H1 (cell line): ENCODE measurements around the gene ACTR1A. TPM values are rescaled to one million over a fixed set of nuclear protein-coding genes. Genes with fewer than 3 reads are reported as not detected.

ENCODE experiments used
- CTCF ChIA-PET: fragments of 300-600 bp; sonication (Branson Sonifier 250); formaldehyde crosslinking; loops from one replicate; lab custom pipeline; 2021; ENCODE audit not compliant: partially characterized antibody; lab: Charles Lee
- POLR2A ChIA-PET: fragments of 300-600 bp; sonication (Branson Sonifier 250); formaldehyde crosslinking; loops from one replicate; lab custom pipeline; 2021; ENCODE audit warnings: inconsistent platforms; ENCODE audit not compliant: partially characterized antibody; lab: Charles Lee
- DNase-seq, 2 experiments: peaks; one replicate each; pipeline versions ENCODE4 v3.0.0 to v3.0.0-alpha.2; 2010 to 2022; ENCODE audit warnings: low spot score in 2 of 2, low read depth in 1 of 2, mixed read lengths in 1 of 2
- FAIRE-seq: peaks from 2 replicates; lab custom pipeline; 2011; peaks lifted over from hg19 to GRCh38; lab: Jason Lieb, UNC
- H2AFZ ChIP-seq: 2 replicates; pipeline ENCODE4 v1.8.1; 2012; ENCODE audit warnings: low read length, inconsistent platforms
- H2AK5ac ChIP-seq: 2 replicates; pipeline ENCODE4 v1.6.1; 2013; ENCODE audit warnings: low read depth, low read length
- H2BK120ac ChIP-seq: replicated peaks from 2 replicates; pipeline ENCODE3; 2013; ENCODE audit warnings: low read depth, low read length, inconsistent platforms
- H2BK12ac ChIP-seq: 2 replicates; pipeline ENCODE4 v1.6.1; 2013; ENCODE audit warnings: low read depth, low read length
- H2BK15ac ChIP-seq: 2 replicates; pipeline ENCODE4 v1.6.1; 2013; ENCODE audit warnings: low read length
- H2BK20ac ChIP-seq: 2 replicates; pipeline ENCODE4 v1.6.1; 2013; ENCODE audit warnings: low read length
- H2BK5ac ChIP-seq: 2 replicates; pipeline ENCODE4 v1.6.1; 2013; ENCODE audit warnings: low read depth, low read length
- H3K14ac ChIP-seq: 2 replicates; pipeline ENCODE4 v1.6.1; 2013; ENCODE audit warnings: inconsistent platforms; ENCODE audit not compliant: insufficient read length
- H3K18ac ChIP-seq: 2 replicates; pipeline ENCODE4 v1.6.1; 2013; ENCODE audit warnings: low read length; ENCODE audit errors: extremely low read depth
- H3K23ac ChIP-seq: 2 replicates; pipeline ENCODE4 v1.6.1; 2013; ENCODE audit warnings: inconsistent platforms; ENCODE audit not compliant: insufficient read length
- H3K23me2 ChIP-seq: 2 replicates; pipeline ENCODE4 v1.6.1; 2013; ENCODE audit warnings: low read depth, low read length
- H3K27ac ChIP-seq: 2 replicates; pipeline ENCODE4 v1.6.1; 2011; ENCODE audit warnings: low read depth, low read length, inconsistent platforms
- H3K27me3 ChIP-seq, 4 experiments: replicated peaks in 1 of 4; 1 replicate in 1 of 4; 2 replicates in 3 of 4; pipeline versions ENCODE4 v1.6.1 to v1.8.1; 2011 to 2013; ENCODE audit warnings: low read length in 3 of 4, mild to moderate bottlenecking in 3 of 4, inconsistent platforms in 2 of 4, mixed read lengths in 2 of 4, moderate library complexity in 1 of 4; ENCODE audit not compliant: control insufficient read depth in 3 of 4, insufficient read depth in 3 of 4; ENCODE audit errors: extremely low read depth in 1 of 4
- H3K36me3 ChIP-seq, 4 experiments: 2 replicates each; pipeline versions ENCODE4 v1.6.1 to v1.8.1; 2011 to 2013; ENCODE audit warnings: mild to moderate bottlenecking in 4 of 4, low read length in 3 of 4, moderate library complexity in 2 of 4, control low read depth in 1 of 4, inconsistent platforms in 1 of 4; ENCODE audit not compliant: insufficient read depth in 4 of 4, control insufficient read depth in 2 of 4
- H3K4ac ChIP-seq: replicated peaks from 2 replicates; pipeline ENCODE3; 2013; ENCODE audit warnings: low read length, low read depth, mixed read lengths, inconsistent platforms; ENCODE audit not compliant: insufficient read length
- H3K4me1 ChIP-seq, 4 experiments: replicated peaks in 1 of 4; 1 replicate in 1 of 4; 2 replicates in 3 of 4; pipeline versions ENCODE4 v1.6.1 to v1.8.1; 2011 to 2013; ENCODE audit warnings: low read length in 3 of 4, inconsistent platforms in 2 of 4, mixed read lengths in 1 of 4; ENCODE audit not compliant: insufficient read depth in 4 of 4, control insufficient read depth in 3 of 4
- H3K4me2 ChIP-seq, 2 experiments: 2 replicates each; pipeline versions ENCODE4 v1.6.1 to v1.8.1; 2011 to 2013; ENCODE audit warnings: low read depth in 2 of 2, low read length in 2 of 2, control low read depth in 1 of 2, inconsistent platforms in 1 of 2, mild to moderate bottlenecking in 1 of 2; ENCODE audit not compliant: insufficient read depth in 1 of 2
- H3K4me3 ChIP-seq, 4 experiments: fragments of 200-600, 300-600 bp in 1 of 4; sonication (generic), shearing (Covaris generic), sonication (Bioruptor Twin) in 1 of 4; 2 replicates each; pipeline versions ENCODE4 v1.5.1 to v1.8.1; 2011 to 2016; ENCODE audit warnings: low read length in 4 of 4, low read depth in 3 of 4, control low read depth in 2 of 4, inconsistent platforms in 2 of 4, mild to moderate bottlenecking in 2 of 4, mixed read lengths in 1 of 4, moderate library complexity in 1 of 4; ENCODE audit not compliant: insufficient read depth in 2 of 4; ENCODE audit errors: extremely low read depth in 1 of 4
- H3K56ac ChIP-seq: replicated peaks from 2 replicates; pipeline ENCODE3; 2013; ENCODE audit warnings: low read depth, mild to moderate bottlenecking, mixed read lengths, low read length, inconsistent platforms; ENCODE audit not compliant: insufficient read length
- H3K79me1 ChIP-seq: 2 replicates; pipeline ENCODE4 v1.6.1; 2013; ENCODE audit warnings: low read depth, low read length, control low read depth
- H3K79me2 ChIP-seq, 2 experiments: 2 replicates each; pipeline versions ENCODE4 v1.6.1 to v1.8.1; 2012 to 2013; ENCODE audit warnings: low read length in 2 of 2, mild to moderate bottlenecking in 2 of 2, inconsistent platforms in 1 of 2; ENCODE audit not compliant: insufficient read depth in 2 of 2, control insufficient read depth in 1 of 2
- H3K9ac ChIP-seq, 4 experiments: replicated peaks in 1 of 4; 1 replicate in 1 of 4; 2 replicates in 3 of 4; pipeline versions ENCODE4 v1.6.1 to v1.8.1; 2011 to 2013; ENCODE audit warnings: low read depth in 3 of 4, low read length in 3 of 4, control low read depth in 2 of 4, mild to moderate bottlenecking in 2 of 4, moderate library complexity in 2 of 4, inconsistent platforms in 1 of 4; ENCODE audit errors: extremely low read depth in 1 of 4
- H3K9me3 ChIP-seq, 2 experiments: 2 replicates each; pipeline versions ENCODE4 v1.6.1 to v1.8.1; 2012 to 2013; ENCODE audit warnings: mild to moderate bottlenecking in 2 of 2, moderate library complexity in 2 of 2, control low read depth in 1 of 2, inconsistent platforms in 1 of 2, low read depth in 1 of 2, low read length in 1 of 2, mixed read lengths in 1 of 2; ENCODE audit not compliant: insufficient read depth in 2 of 2
- H4K20me1 ChIP-seq, 2 experiments: replicated peaks in 1 of 2; 2 replicates each; pipeline versions ENCODE3 to v1.8.1; 2011 to 2013; ENCODE audit warnings: inconsistent platforms in 2 of 2, low read length in 2 of 2, mild to moderate bottlenecking in 1 of 2; ENCODE audit not compliant: insufficient read depth in 2 of 2, control insufficient read depth in 1 of 2
- H4K5ac ChIP-seq: 2 replicates; pipeline ENCODE4 v1.6.1; 2013; ENCODE audit warnings: low read length, low read depth, mixed read lengths, inconsistent platforms; ENCODE audit not compliant: insufficient read length
- H4K8ac ChIP-seq: 2 replicates; pipeline ENCODE4 v1.8.0; 2013; ENCODE audit warnings: mild to moderate bottlenecking, moderate library complexity, low read length, inconsistent platforms; ENCODE audit not compliant: insufficient read depth; ENCODE audit errors: extremely low read depth
- H4K91ac ChIP-seq: replicated peaks from 2 replicates; pipeline ENCODE3; 2013; ENCODE audit warnings: low read length, mixed read lengths, inconsistent platforms; ENCODE audit not compliant: insufficient read length
- ASH2L ChIP-seq: fragments of 200-600, 300-600 bp; sonication (generic); IDR thresholded peaks from one replicate; pipeline ENCODE4 v1.7.1; 2017; ENCODE audit warnings: low read length
- ATF2 ChIP-seq: IDR thresholded peaks from 2 replicates; pipeline ENCODE4 v1.6.1; 2012; ENCODE audit warnings: low read length, inconsistent platforms
- BACH1 ChIP-seq: IDR thresholded peaks from 2 replicates; pipeline ENCODE4 v1.6.1; 2012; ENCODE audit warnings: low read length, improper control_type of control experiment
- EP300 ChIP-seq, 2 experiments: IDR thresholded peaks; 1 replicate in 1 of 2; 2 replicates in 1 of 2; pipeline ENCODE4 v1.6.1; 2011 to 2012; ENCODE audit warnings: low read depth in 2 of 2, low read length in 2 of 2, mild to moderate bottlenecking in 2 of 2, borderline replicate concordance in 1 of 2, inconsistent platforms in 1 of 2, moderate library complexity in 1 of 2
- PHF8 ChIP-seq: fragments of 200-600 bp; sonication (generic); conservative IDR thresholded peaks from 2 replicates; pipeline ENCODE4 v1.7.1; 2012; ENCODE audit warnings: low read depth, mild to moderate bottlenecking, inconsistent platforms, low read length, moderate library complexity
- POLR2AphosphoS5 ChIP-seq: IDR thresholded peaks from 2 replicates; pipeline ENCODE4 v1.6.1; 2011; ENCODE audit warnings: low read depth, low read length
- RFX5 ChIP-seq: IDR thresholded peaks from 2 replicates; pipeline ENCODE4 v1.6.1; 2011; ENCODE audit warnings: low read depth, low read length, improper control_type of control experiment, borderline replicate concordance
- SIN3A ChIP-seq, 2 experiments: IDR thresholded peaks in 1 of 2; conservative IDR thresholded peaks in 1 of 2; 2 replicates each; pipeline ENCODE4 v1.6.1; 2011 to 2012; ENCODE audit warnings: low read length in 2 of 2, improper control_type of control experiment in 1 of 2, low read depth in 1 of 2, mild to moderate bottlenecking in 1 of 2
- SP2 ChIP-seq: IDR thresholded peaks from 2 replicates; pipeline ENCODE4 v1.6.1; 2012; ENCODE audit warnings: mild to moderate bottlenecking, low read length, inconsistent platforms
- TEAD4 ChIP-seq: IDR thresholded peaks from 2 replicates; pipeline ENCODE4 v1.6.1; 2012; ENCODE audit warnings: low read depth, low read length, inconsistent platforms, mixed read lengths
- WGBS, 2 experiments: shearing (Covaris generic) in 1 of 2; methylation state at CpG; one replicate each; pipeline versions ENCODE4 v1.1.6 to v1.1.7; 2013 to 2015; ENCODE audit warnings: low lambda C conversion rate in 2 of 2, mixed read lengths in 2 of 2, inconsistent platforms in 1 of 2, low coverage in 1 of 2, missing lambda C conversion rate in 1 of 2; ENCODE audit not compliant: insufficient replicate concordance in 2 of 2, insufficient coverage in 1 of 2, insufficient read length in 1 of 2; ENCODE audit errors: extremely low coverage in 1 of 2, missing lambda C conversion rate in 1 of 2; 5-methylcytosine and 5-hydroxymethylcytosine counted together
- polyA plus RNA-seq, 7 experiments: library from polyadenylated mRNA; depleted of rRNA in 3 of 7; stranded (reverse) in 5 of 7; unstranded in 2 of 7; fragments of >200 nt in 5 of 7; fragments of 200-250 nt in 2 of 7; gene quantifications; 1 replicate in 5 of 7; 2 replicates in 1 of 7; 4 replicates in 1 of 7; pipeline versions ENCODE4 v1.2.1 to v1.2.3, GENCODE V29; 2011 to 2013; ENCODE audit warnings: missing spikeins in 2 of 7, mixed read lengths in 2 of 7
- total RNA-seq: library from RNA; stranded (reverse); fragmentation: NEBNext Ultra II Directional; extraction: Animal tissue kit (Norgen Biotek cat#: 25700); gene quantifications from 2 replicates; pipeline ENCODE4 v1.2.1, GENCODE V29; 2021

Gene ACTR1A
- total and polyA plus RNA-seq, 2 of the 8 experiments (the other 6 are each of a cell fraction or from before 2014, with no cell fraction given): 78.6 to 86.3 TPM

GRCh38 chr10:102515724-102516123 is 13.2 kb upstream of the ACTR1A start:
- Histone ChIP-seq H3K4me1 (no peaks in the 10 kb centered on the region), H3K4ac (no peak overlapping the region), H4K91ac (no peak overlapping the region), H2BK5ac (no peak overlapping the region), H3K18ac (no peak overlapping the region), H3K23ac (no peak overlapping the region), H2AFZ (no peak overlapping the region), H4K5ac (no peak overlapping the region), H3K23me2 (no peaks in the 10 kb centered on the region), H4K20me1 (peaks cover 0 to 2% of the 10 kb centered on the region in 2 experiments), H3K79me2 (no peaks in the 10 kb centered on the region; a peak in 1 of 4 replicates), H3K9me3 (no peaks in the 10 kb centered on the region), H3K27ac (no peak overlapping the region), H2BK12ac (no peak overlapping the region), H2BK120ac (no peak overlapping the region), H3K36me3 (no peaks in the 10 kb centered on the region; a peak in 3 of 8 replicates), H3K14ac (no peak overlapping the region), H2BK15ac (no peak overlapping the region), H4K8ac (no peak overlapping the region), H3K79me1 (no peaks in the 10 kb centered on the region), H3K56ac (no peak overlapping the region), H2BK20ac (no peak overlapping the region), H2AK5ac (no peak overlapping the region), H3K4me3 (no peak overlapping the region), H3K9ac (no peak overlapping the region), H3K4me2 (no peak overlapping the region), H3K27me3 (no peaks in the 10 kb centered on the region)
- WGBS, 2 experiments: 95% methylated on average over 3 of the region's 3 CpGs; no CpG with 5 or more reads in 1 of the 2 experiments
- TF ChIP-seq SP2: no peak
- no peak for TF ChIP-seq EP300 (IDR thresholded peaks at IDR 0.05; ENCODE audit: borderline replicate concordance in 1 of 2, low read depth in 2 of 2, low read length in 2 of 2)
- no peak for TF ChIP-seq PHF8
- TF ChIP-seq SIN3A (conservative IDR thresholded peaks at IDR 0.05 in 1 of 2, IDR thresholded peaks at IDR 0.05 in 1 of 2; ENCODE audit: low read depth in 1 of 2, low read length in 2 of 2): no peak
- TF ChIP-seq POLR2AphosphoS5: no peak
- TF ChIP-seq BACH1: no peak
- no peak for TF ChIP-seq ATF2
- TF ChIP-seq TEAD4: no peak
- TF ChIP-seq RFX5: no peak
- no peak for TF ChIP-seq ASH2L
- ChIA-PET POLR2A (no interaction called here), CTCF (interaction anchor here (0.6 to 1.9 kb wide), 4 partner anchors 15 to 68 kb away, joined by 3 to 6 read pairs (median 4); no protein-coding TSS in a partner anchor)
- no peak for DNase-seq
- FAIRE-seq: no peak
